Panc1 (cell line): ENCODE measurements around the gene GATB. TPM values are rescaled to one million over a fixed set of nuclear protein-coding genes. Genes with fewer than 3 reads are reported as not detected.

Experiments used
- ATAC-seq: fragments of 200-7000 bp; cut with Tn5 transposase; 2 replicates; pipeline ENCODE4 v1.9.1; 2020; ENCODE audit warnings: mild to moderate bottlenecking, moderate library complexity
- BruUV-seq: library from RNA; stranded (reverse); fragments of 400-500 nt; replicated peaks from 2 replicates; lab custom pipeline; 2021; lab: Mats Ljungman, UMichigan
- CTCF ChIA-PET: fragments of 300-600 bp; sonication (Branson Sonifier 250); formaldehyde crosslinking; loops from one replicate; lab custom pipeline; 2022; ENCODE audit warnings: antibody characterized with exemption; lab: Charles Lee
- POLR2A ChIA-PET: fragments of 300-600 bp; sonication (Branson Sonifier 250); formaldehyde crosslinking; loops from one replicate; lab custom pipeline; 2022; ENCODE audit warnings: antibody characterized with exemption; lab: Charles Lee
- DNase-seq: peaks from one replicate; pipeline ENCODE4 v3.0.0-alpha.2; 2010; ENCODE audit warnings: low read depth, low spot score
- H3K27ac ChIP-seq: 2 replicates; pipeline ENCODE4 v1.5.1; 2011; ENCODE audit warnings: mild to moderate bottlenecking, low read length, inconsistent platforms
- H3K27me3 ChIP-seq: fragments of 200-500 bp; sonication (Bioruptor generic); 2 replicates; pipeline ENCODE4 v1.6.0; 2014; ENCODE audit warnings: low read length, inconsistent platforms; ENCODE audit not compliant: control insufficient read depth, insufficient read depth
- H3K36me3 ChIP-seq: fragments of 200-500 bp; sonication (Bioruptor generic); 2 replicates; pipeline ENCODE4 v1.5.1; 2014; ENCODE audit warnings: inconsistent platforms, mild to moderate bottlenecking, low read length, moderate library complexity; ENCODE audit not compliant: control insufficient read depth, insufficient read depth
- H3K4me1 ChIP-seq: 2 replicates; pipeline ENCODE4 v1.5.1; 2011; ENCODE audit warnings: inconsistent platforms, mild to moderate bottlenecking, low read length, moderate library complexity; ENCODE audit not compliant: control insufficient read depth, insufficient read depth
- H3K4me3 ChIP-seq, 2 experiments: 2 replicates each; pipeline ENCODE4 v1.5.1; 2011 to 2012; ENCODE audit warnings: low read depth in 2 of 2, low read length in 2 of 2, mild to moderate bottlenecking in 2 of 2, inconsistent platforms in 1 of 2, moderate library complexity in 1 of 2
- H3K9me3 ChIP-seq: fragments of 200-500 bp; sonication (Bioruptor generic); 2 replicates; pipeline ENCODE4 v1.5.1; 2014; ENCODE audit warnings: low read depth, mild to moderate bottlenecking, inconsistent platforms, low read length, moderate library complexity; ENCODE audit not compliant: control insufficient read depth, insufficient read depth
- CTCF ChIP-seq: fragments of 450-650 bp; IDR thresholded peaks from 2 replicates; pipeline ENCODE4 v1.5.1; 2017; ENCODE audit warnings: mild to moderate bottlenecking
- POLR2AphosphoS5 ChIP-seq: IDR thresholded peaks from 2 replicates; pipeline ENCODE4 v1.6.1; 2012; ENCODE audit warnings: mild to moderate bottlenecking, low read depth, low read length, moderate library complexity
- REST ChIP-seq, 2 experiments: IDR thresholded peaks; 2 replicates each; pipeline ENCODE4 v1.6.1; 2011 to 2012; ENCODE audit warnings: low read depth in 2 of 2, control low read depth in 1 of 2, low read length in 1 of 2, mild to moderate bottlenecking in 1 of 2, moderate library complexity in 1 of 2; ENCODE audit not compliant: insufficient read depth in 1 of 2
- SIN3A ChIP-seq: IDR thresholded peaks from 2 replicates; pipeline ENCODE4 v1.6.1; 2012; ENCODE audit warnings: low read depth, mild to moderate bottlenecking, low read length, moderate library complexity, borderline replicate concordance; ENCODE audit not compliant: insufficient read depth
- TCF7L2 ChIP-seq: IDR thresholded peaks from 2 replicates; pipeline ENCODE4 v1.6.1; 2011; ENCODE audit warnings: mild to moderate bottlenecking, low read depth, low read length, inconsistent platforms
- in situ Hi-C: cut with HindIII; loops from 2 replicates; pipeline ENCODE4 v1.10.0; 2016; ENCODE audit warnings: low sequenced_read_pairs, low pct_unique_long_range_greater_than_20kb
- intact Hi-C: fragments of 100-400 bp; cut with micrococcal nuclease; formaldehyde crosslinking; loops from one replicate; pipeline ENCODE4 v1.10.0; 2022; ENCODE audit not compliant: unreplicated experiment
- total RNA-seq: library from RNA; stranded (reverse); gene quantifications from one replicate; pipeline ENCODE4 v1.2.1, GENCODE V29; 2021; ENCODE audit not compliant: unreplicated experiment

GATB gene
- total RNA-seq, 1 experiment from 2014 or later = 9.7 TPM

- CTCF ChIA-PET = no interaction called here
- TF ChIP-seq SIN3A (no peak), TCF7L2 (no peak), POLR2AphosphoS5 (no peak), CTCF (no peak), REST (IDR thresholded peaks at IDR 0.05; ENCODE audit: insufficient read depth in 1 of 2, low read depth in 2 of 2, low read length in 1 of 2) (no peak)
- Histone ChIP-seq H3K4me3 (no peak overlapping the region), H3K27me3 (peaks cover 2% of the 10 kb centered on the region; the same call in 1 of the 2 replicates), H3K4me1 (no peaks in the 10 kb centered on the region), H3K27ac (no peak overlapping the region), H3K36me3 (no peaks in the 10 kb centered on the region), H3K9me3 (no peaks in the 10 kb centered on the region)
- intact Hi-C loops (no loop called here), in situ Hi-C loops (no loop called here)
- no TSS peak for BruUV-seq
- ATAC-seq (no peak), DNase-seq (no peak)
- POLR2A ChIA-PET = no interaction called here
Measured at GRCh38 chr4:151640381-151640780, 120.4 kb downstream of the GATB start.

- no peak overlapping the region for H3K27ac ChIP-seq
- H3K4me1 ChIP-seq = no peaks in the 10 kb centered on the region
- CTCF ChIA-PET = interaction anchor here (0.7 to 1.3 kb wide), 2 partner anchors 11 to 89 kb away, joined by 3 read pairs; no protein-coding TSS in a partner anchor
- DNase-seq (no peak), ATAC-seq (no peak)
- no peak for TF ChIP-seq POLR2AphosphoS5
- TF ChIP-seq TCF7L2 = no peak
- no peak for TF ChIP-seq SIN3A
- no peak for TF ChIP-seq REST (IDR thresholded peaks at IDR 0.05; ENCODE audit: insufficient read depth in 1 of 2, low read depth in 2 of 2, low read length in 1 of 2)
- TF ChIP-seq CTCF = no peak
- in situ Hi-C loops (no loop called here), intact Hi-C loops (no loop called here)
- H3K36me3 ChIP-seq = no peaks in the 10 kb centered on the region
- no peak overlapping the region for H3K4me3 ChIP-seq
- POLR2A ChIA-PET = no interaction called here
- H3K9me3 ChIP-seq = no peaks in the 10 kb centered on the region
- BruUV-seq = no TSS peak
- peaks cover 2% of the 10 kb centered on the region; the same call in 1 of the 2 replicates for H3K27me3 ChIP-seq
Measured at GRCh38 chr4:151638295-151638858, 122.4 kb downstream of the GATB start.
